RWPE2 (cell line): ENCODE measurements around the gene TXN2.

Source experiments
- ATAC-seq: fragments of 200-7000 bp; cut with Tn5 transposase; 3 replicates; pipeline ENCODE4 v1.9.1; 2021; ENCODE audit warnings: low read depth
- DNase-seq: peaks from one replicate; pipeline ENCODE4 v3.0.0-alpha.2; 2020; ENCODE audit warnings: low spot score
- H3K27ac ChIP-seq: fragments of 450-650 bp; 2 replicates; pipeline ENCODE4 v1.5.1; 2017; ENCODE audit warnings: mild to moderate bottlenecking; ENCODE audit not compliant: poor library complexity, severe bottlenecking
- H3K27me3 ChIP-seq: fragments of 250-450 bp; sonication (Bioruptor Pico); 2 replicates; pipeline ENCODE4 v1.5.1; 2021; ENCODE audit warnings: mild to moderate bottlenecking, moderate library complexity; ENCODE audit not compliant: insufficient read depth, poor library complexity, severe bottlenecking
- H3K36me3 ChIP-seq: fragments of 250-450 bp; sonication (Bioruptor Pico); 2 replicates; pipeline ENCODE4 v1.5.1; 2020; ENCODE audit warnings: low read depth, mild to moderate bottlenecking, moderate library complexity
- H3K4me1 ChIP-seq: fragments of 250-450 bp; sonication (Bioruptor Pico); 2 replicates; pipeline ENCODE4 v1.5.1; 2021; ENCODE audit warnings: mild to moderate bottlenecking, moderate library complexity; ENCODE audit not compliant: insufficient read depth, poor library complexity, severe bottlenecking
- H3K4me3 ChIP-seq: fragments of 250-450 bp; sonication (Bioruptor Pico); 2 replicates; pipeline ENCODE4 v1.5.1; 2021; ENCODE audit warnings: mild to moderate bottlenecking, moderate library complexity; ENCODE audit not compliant: severe bottlenecking
- H3K9me3 ChIP-seq: fragments of 250-450 bp; sonication (Bioruptor Pico); 2 replicates; pipeline ENCODE4 v1.5.1; 2021; ENCODE audit warnings: mild to moderate bottlenecking, moderate library complexity; ENCODE audit not compliant: severe bottlenecking
- TF ChIP-seq, protein P1 (sequence below): fragments of 450-650 bp; IDR thresholded peaks from one replicate; pipeline ENCODE4 v1.5.1; 2017; ENCODE audit warnings: mild to moderate bottlenecking, moderate library complexity; ENCODE audit not compliant: poor library complexity, severe bottlenecking

Gene TXN2

DNA sequence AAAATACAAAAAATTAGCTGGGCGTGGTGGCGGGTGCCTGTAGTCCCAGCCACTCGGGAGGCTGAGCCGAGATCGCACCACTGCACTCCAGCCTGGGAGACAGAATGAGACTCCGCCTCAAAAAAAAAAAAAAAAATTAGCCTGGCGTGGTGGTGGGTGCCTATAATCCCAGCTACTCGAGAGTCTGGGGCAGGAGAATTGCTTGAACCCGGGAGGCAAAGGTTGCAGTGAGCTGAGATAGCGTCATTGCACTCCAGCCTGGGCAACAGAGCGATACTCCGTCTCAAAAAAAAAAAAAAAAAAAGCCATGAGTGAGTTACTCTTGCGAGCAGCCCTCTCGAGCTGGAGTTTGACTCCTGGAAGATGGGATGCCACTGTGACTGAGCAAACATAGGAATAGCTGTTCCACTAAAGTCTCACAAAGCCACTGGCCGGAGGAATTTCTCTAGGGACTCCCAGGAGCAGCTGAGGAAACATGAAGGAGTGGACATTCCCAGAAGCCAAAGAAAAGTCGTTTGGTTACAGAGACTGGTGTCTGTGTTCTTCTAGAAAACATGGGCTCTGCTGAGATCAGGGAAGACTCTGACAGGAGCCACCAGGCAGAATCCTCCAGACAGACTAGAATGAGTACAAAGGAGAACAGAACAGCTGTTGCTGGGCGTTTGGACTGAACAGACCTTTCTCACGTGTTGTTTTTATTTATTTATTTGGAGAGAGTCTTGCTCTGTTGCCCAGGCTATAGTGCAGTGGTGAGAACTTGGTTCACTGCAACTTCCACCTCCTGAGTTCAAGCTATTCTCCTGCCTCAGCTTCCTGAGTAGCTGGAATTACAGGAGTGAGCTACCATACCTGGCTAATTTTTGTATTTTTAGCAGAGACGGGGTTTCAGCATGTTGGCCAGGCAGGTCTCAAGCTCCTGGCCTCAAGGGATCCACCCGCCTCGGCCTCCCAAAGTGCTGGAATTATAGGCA lies 61.2 kb downstream of the TXN2 start:
- H3K4me1 ChIP-seq = peaks cover 9% of the 10 kb centered on the region
- DNase-seq (no peak), ATAC-seq (no peak)
- H3K9me3 ChIP-seq = no peaks in the 10 kb centered on the region
- no peak overlapping the region for H3K4me3 ChIP-seq
- H3K27ac ChIP-seq = no peak overlapping the region
- TF ChIP-seq, protein P1, sequence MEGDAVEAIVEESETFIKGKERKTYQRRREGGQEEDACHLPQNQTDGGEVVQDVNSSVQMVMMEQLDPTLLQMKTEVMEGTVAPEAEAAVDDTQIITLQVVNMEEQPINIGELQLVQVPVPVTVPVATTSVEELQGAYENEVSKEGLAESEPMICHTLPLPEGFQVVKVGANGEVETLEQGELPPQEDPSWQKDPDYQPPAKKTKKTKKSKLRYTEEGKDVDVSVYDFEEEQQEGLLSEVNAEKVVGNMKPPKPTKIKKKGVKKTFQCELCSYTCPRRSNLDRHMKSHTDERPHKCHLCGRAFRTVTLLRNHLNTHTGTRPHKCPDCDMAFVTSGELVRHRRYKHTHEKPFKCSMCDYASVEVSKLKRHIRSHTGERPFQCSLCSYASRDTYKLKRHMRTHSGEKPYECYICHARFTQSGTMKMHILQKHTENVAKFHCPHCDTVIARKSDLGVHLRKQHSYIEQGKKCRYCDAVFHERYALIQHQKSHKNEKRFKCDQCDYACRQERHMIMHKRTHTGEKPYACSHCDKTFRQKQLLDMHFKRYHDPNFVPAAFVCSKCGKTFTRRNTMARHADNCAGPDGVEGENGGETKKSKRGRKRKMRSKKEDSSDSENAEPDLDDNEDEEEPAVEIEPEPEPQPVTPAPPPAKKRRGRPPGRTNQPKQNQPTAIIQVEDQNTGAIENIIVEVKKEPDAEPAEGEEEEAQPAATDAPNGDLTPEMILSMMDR = no peak
- no peaks in the 10 kb centered on the region for H3K36me3 ChIP-seq
- H3K27me3 ChIP-seq = no peaks in the 10 kb centered on the region

DNA sequence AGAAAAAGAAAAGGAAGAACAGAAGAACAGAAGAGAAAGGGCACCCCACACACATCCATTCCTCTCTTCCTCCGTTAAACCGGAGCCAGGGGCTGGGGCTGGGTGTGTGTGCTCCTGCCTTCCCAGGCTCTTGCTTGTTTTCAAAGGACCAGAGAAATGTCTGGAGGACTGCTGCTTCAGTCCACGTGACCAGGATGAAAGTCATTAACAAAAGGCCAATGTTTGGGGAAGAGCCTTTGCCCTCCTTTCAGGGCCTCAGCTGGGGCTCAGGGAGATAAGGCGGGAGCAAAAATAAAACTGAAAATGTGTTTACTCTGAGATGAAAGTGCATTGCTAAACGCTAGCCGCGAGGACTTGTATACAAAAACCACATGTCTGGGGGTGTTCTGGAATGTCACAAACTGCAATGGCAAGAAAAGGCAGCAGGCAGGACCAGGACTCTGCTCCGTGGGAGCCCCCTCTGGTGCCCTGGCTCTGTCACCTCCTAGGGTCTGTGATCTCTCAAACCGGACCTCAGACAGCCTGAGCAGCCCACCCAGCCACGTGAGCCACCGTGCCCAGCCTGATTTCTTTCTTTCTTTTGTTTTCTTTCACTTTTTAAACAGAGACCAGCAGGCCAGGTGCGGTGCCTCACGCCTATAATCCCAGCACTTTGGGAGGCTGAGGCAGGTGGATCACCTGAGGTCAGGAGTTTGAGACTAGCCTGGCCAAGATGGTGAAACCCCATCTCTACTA lies 62.1 kb downstream of the TXN2 start:
- ATAC-seq = no peak
- H3K4me1 ChIP-seq = peaks cover 9% of the 10 kb centered on the region
- no peaks in the 10 kb centered on the region for H3K27me3 ChIP-seq

DNA sequence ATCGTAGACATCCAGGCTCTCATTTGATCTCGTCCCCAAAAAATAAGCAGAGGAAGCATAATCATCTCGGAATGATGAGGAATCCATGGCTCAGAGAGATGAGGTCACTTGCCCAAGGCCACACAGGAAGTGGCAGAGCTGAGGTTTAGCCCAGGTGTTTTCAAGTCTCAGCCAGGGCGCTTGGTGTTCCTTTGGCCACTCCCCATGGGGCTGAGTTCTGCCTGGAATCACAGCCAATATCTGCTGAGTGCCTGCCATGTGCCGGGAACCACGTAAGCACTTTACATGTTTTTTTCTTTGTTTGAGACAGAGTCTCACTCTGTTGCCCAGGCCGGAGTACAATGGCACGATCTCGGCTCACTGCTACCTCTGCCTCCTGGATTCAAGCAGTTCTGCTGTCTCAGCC lies 64.2 kb downstream of the TXN2 start:
- peak; percentile 92 for ATAC-seq
- H3K27ac ChIP-seq = peak overlapping the region; percentile 78
- TF ChIP-seq, protein P1 = no peak

More for the DNA sequence above, 62.1 kb downstream of the TXN2 start:
- DNase-seq = no peak
- Histone ChIP-seq H3K9me3 (no peaks in the 10 kb centered on the region), H3K4me3 (no peak overlapping the region), H3K36me3 (no peaks in the 10 kb centered on the region), H3K27ac (peak overlapping the region; percentile 9)
- TF ChIP-seq, protein P1 = no peak

More for the DNA sequence above, 64.2 kb downstream of the TXN2 start:
- Histone ChIP-seq H3K4me3 (no peak overlapping the region), H3K4me1 (peaks cover 9% of the 10 kb centered on the region), H3K36me3 (no peaks in the 10 kb centered on the region), H3K9me3 (no peaks in the 10 kb centered on the region), H3K27me3 (no peaks in the 10 kb centered on the region)
- DNase-seq = peak; percentile 90
